Sigmoid colon (tissue), 7 donors: Measurements from ENCODE around the gene GTF2I. TPM values are rescaled to one million over a fixed set of nuclear protein-coding genes. Genes with fewer than 3 reads are reported as not detected.
"Not testable (repeated sequence)": the region's sequence is repeated elsewhere in the genome, so short reads cannot be mapped to it uniquely, and the experiment has no call there.

Source experiments
- DNase-seq: peaks from one replicate; pipeline ENCODE4 v3.0.0-alpha.2; 2019
- H3K27ac ChIP-seq, 4 donors: fragments of 200-600 bp; sonication (generic); one replicate each; pipeline ENCODE4 v1.5.1; 2016 to 2019; ENCODE audit warnings: mild to moderate bottlenecking in 1 of 4
- H3K27me3 ChIP-seq, 3 donors: fragments of 200-600 bp; sonication (generic); one replicate each; pipeline ENCODE4 v1.5.1; 2019; ENCODE audit warnings: mild to moderate bottlenecking in 1 of 3
- H3K36me3 ChIP-seq, 4 donors: fragments of 200-600 bp; sonication (generic); one replicate each; pipeline ENCODE4 v1.5.1; 2016 to 2019
- H3K4me1 ChIP-seq, 4 donors: fragments of 200-600 bp; sonication (generic); one replicate each; pipeline ENCODE4 v1.5.1; 2017 to 2019
- H3K4me3 ChIP-seq, 4 donors: fragments of 200-600 bp; sonication (generic); one replicate each; pipeline ENCODE4 v1.5.1; 2017 to 2019; ENCODE audit warnings: mild to moderate bottlenecking in 2 of 4, moderate library complexity in 1 of 4
- H3K9me3 ChIP-seq, 4 donors: fragments of 200-600 bp in 3 of 4; sonication (generic) in 3 of 4; one replicate each; pipeline versions ENCODE4 v1.5.1 to v1.6.1; 2013 to 2019
- WGBS, 2 donors: extraction: QIAGEN DNeasy Blood & Tissue Kit; methylation state at CpG; one replicate each; pipeline ENCODE4 v1.1.7; 2013; 5-methylcytosine and 5-hydroxymethylcytosine counted together
- intact Hi-C: fragments of 100-400 bp; cut with DNase I; formaldehyde crosslinking; loops from one replicate; pipeline ENCODE4 v1.15.1; 2023
- polyA plus RNA-seq, 3 donors: library from polyadenylated mRNA; stranded (reverse); fragments of 200-250 nt; gene quantifications; one replicate each; pipeline ENCODE4 v1.2.3, GENCODE V29; 2013
- total RNA-seq, 4 donors: library from RNA; depleted of rRNA; stranded (reverse); fragments of >200 nt; gene quantifications; one replicate each; pipeline ENCODE4 v1.1.0, GENCODE V29; 2016
- donor health status: healthy with polysubstance abuse.
- donor health status: Bipolar disorder and iron deficiency.
- donor health status: healthy.

Gene GTF2I
- total and polyA plus RNA-seq, 7 donors: 9.6 to 181 (median 113) TPM

DNA sequence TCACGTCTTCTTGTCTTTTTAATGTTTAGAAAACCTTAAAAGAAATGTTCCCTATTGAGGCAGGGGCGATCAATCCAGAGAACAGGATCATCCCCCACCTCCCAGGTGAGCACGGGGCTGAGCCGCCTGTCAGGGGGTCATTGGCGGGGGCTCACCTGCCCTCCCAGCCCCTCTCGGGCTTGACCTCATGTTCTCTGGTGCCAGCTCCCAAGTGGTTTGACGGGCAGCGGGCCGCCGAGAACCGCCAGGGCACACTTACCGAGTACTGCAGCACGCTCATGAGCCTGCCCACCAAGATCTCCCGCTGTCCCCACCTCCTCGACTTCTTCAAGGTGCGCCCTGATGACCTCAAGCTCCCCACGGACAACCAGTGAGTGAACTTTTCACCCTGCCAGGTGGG is 121.5 kb downstream of the GTF2I start:
- H3K27ac ChIP-seq, H3K36me3 ChIP-seq, intact Hi-C loops, H3K27me3 ChIP-seq, H3K4me1 ChIP-seq, H3K4me3 ChIP-seq, H3K9me3 ChIP-seq: not testable (repeated sequence)
- peak; percentile 27 for DNase-seq
- 85 to 87% methylated on average over 13 of the region's 17 CpGs for WGBS, 2 donors

DNA sequence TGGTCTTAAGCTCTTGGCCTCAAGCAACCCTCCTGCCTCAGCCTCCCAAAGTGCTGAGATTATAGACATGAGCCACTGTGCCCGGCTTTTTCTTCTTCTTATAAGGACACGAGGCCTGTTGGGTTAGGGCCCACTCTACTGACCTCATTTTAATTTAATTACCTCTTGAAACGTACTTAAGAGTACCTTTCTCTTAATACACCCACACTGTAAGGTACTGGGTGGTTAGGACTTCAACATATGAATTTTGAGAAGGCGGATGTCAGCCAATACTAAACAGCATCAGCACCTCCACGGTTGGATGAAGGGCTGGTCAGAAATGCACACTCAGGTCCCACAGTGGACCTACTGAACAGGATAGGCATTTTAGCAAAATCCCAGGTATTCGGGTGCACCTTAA is 124.2 kb downstream of the GTF2I start:
- DNase-seq, H3K9me3 ChIP-seq, H3K27ac ChIP-seq, intact Hi-C loops, H3K4me1 ChIP-seq, H3K36me3 ChIP-seq, H3K4me3 ChIP-seq, H3K27me3 ChIP-seq: not testable (repeated sequence)
- 74 to 86% methylated on average over 3 of the region's 6 CpGs for WGBS, 2 donors

GRCh38 chr7:74783595-74783994 is 126.1 kb downstream of the GTF2I start:
- DNase-seq: peak; percentile 37

GRCh38 chr7:74788369-74789150 is 131.0 kb downstream of the GTF2I start:
- peak overlapping the region in 3 of 4 donors; percentile 27 to 51 (median 45) for H3K27ac ChIP-seq
- H3K27me3 ChIP-seq, H3K36me3 ChIP-seq, H3K9me3 ChIP-seq, H3K4me1 ChIP-seq, intact Hi-C loops: not testable (repeated sequence)
- 0% methylated on average over 43 of the region's 82 CpGs for WGBS, 2 donors
- DNase-seq: peak; percentile 97
- peak overlapping the region in 3 of 4 donors; percentile 31 to 39 (median 32) for H3K4me3 ChIP-seq

More at GRCh38 chr7:74783595-74783994, 126.1 kb downstream of the GTF2I start:
- H3K27me3 ChIP-seq, H3K27ac ChIP-seq, H3K36me3 ChIP-seq, intact Hi-C loops, H3K4me1 ChIP-seq, H3K4me3 ChIP-seq, H3K9me3 ChIP-seq: not testable (repeated sequence)
- WGBS, 2 donors: 79 to 85% methylated on average over 5 of the region's 5 CpGs

GRCh38 chr7:74789200-74789736 is 131.8 kb downstream of the GTF2I start:
- H3K27me3 ChIP-seq, H3K27ac ChIP-seq, H3K9me3 ChIP-seq, intact Hi-C loops, H3K4me1 ChIP-seq, DNase-seq, H3K4me3 ChIP-seq, H3K36me3 ChIP-seq: not testable (repeated sequence)
- 7 to 11% methylated on average over 3 of the region's 24 CpGs for WGBS, 2 donors

GRCh38 chr7:74797848-74798622 is 140.5 kb downstream of the GTF2I start:
- H3K27me3 ChIP-seq, H3K4me3 ChIP-seq, H3K4me1 ChIP-seq, DNase-seq, intact Hi-C loops, H3K36me3 ChIP-seq, H3K9me3 ChIP-seq, H3K27ac ChIP-seq: not testable (repeated sequence)
- WGBS, 2 donors: 88 to 92% methylated on average over 14 of the region's 27 CpGs

DNA sequence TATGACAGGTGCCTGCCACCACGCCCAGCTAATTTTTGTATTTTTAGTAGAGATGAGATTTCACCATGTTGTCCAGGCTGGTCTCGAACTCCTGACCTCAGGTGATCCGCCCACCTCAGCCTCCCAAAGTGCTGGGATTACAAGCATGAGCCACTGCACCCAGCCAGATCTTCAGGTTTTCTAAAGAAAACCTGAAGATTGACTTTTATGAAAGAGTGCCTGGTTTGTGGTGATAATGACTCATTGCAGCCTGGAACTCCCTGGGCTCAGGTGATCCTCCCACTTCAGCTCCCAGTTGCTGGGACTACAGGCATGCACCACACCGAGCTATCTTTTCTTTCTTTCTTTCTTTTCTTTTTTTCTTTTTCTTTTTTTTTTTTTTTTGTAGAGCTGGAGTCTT is 141.1 kb downstream of the GTF2I start:
- H3K36me3 ChIP-seq, DNase-seq, H3K4me1 ChIP-seq, H3K9me3 ChIP-seq, H3K4me3 ChIP-seq, H3K27me3 ChIP-seq, H3K27ac ChIP-seq, intact Hi-C loops: not testable (repeated sequence)
- WGBS, 2 donors: 86 to 90% methylated on average over 1 of the region's 4 CpGs

Other genes starting within 250 kb of the GTF2I start
- 10 to 100 TPM; 15.0 to 24.2 (median 17.9) TPM for gene GTF2IRD1, start 203.8 kb upstream of the GTF2I start, total RNA-seq
- gene GTF2IRD1, start 203.8 kb upstream of the GTF2I start, polyA plus RNA-seq: 10 to 100 TPM in 1 of 3 donors, 1 to 10 TPM in 2; 1.8 to 13.6 (median 3.5) TPM
- 1 to 10 TPM; 1.2 to 7.1 (median 4.0) TPM for gene NCF1, start 116.3 kb downstream of the GTF2I start, total RNA-seq
- gene NCF1, start 116.3 kb downstream of the GTF2I start, polyA plus RNA-seq: 10 to 100 TPM in 2 of 3 donors, 1 to 10 TPM in 1; 9.0 to 27.8 (median 10.9) TPM
- gene GTF2IRD2, start 193.9 kb downstream of the GTF2I start, total RNA-seq: 10 to 100 TPM; 12.2 to 30.7 (median 24.3) TPM
- gene GTF2IRD2, start 193.9 kb downstream of the GTF2I start, polyA plus RNA-seq: 10 to 100 TPM in 2 of 3 donors, 1 to 10 TPM in 1; 1.4 to 15.0 (median 11.7) TPM